Pulmonary artery endothelial cell (primary cell): ENCODE data around the gene ASCL2. TPM values are rescaled to one million over a fixed set of nuclear protein-coding genes. Genes with fewer than 3 reads are reported as not detected.

Experiments used
- DNase-seq: peaks from one replicate; pipeline ENCODE4 v3.0.0-alpha.2; 2011; ENCODE audit warnings: low read depth, low spot score
- total RNA-seq: library from RNA; depleted of rRNA; stranded (reverse); fragments of >200 nt; gene quantifications from 2 replicates; pipeline ENCODE4 v1.2.3, GENCODE V29; 2014

The ASCL2 gene
- total RNA-seq, 1 donor from 2014 or later, result not detected

DNA sequence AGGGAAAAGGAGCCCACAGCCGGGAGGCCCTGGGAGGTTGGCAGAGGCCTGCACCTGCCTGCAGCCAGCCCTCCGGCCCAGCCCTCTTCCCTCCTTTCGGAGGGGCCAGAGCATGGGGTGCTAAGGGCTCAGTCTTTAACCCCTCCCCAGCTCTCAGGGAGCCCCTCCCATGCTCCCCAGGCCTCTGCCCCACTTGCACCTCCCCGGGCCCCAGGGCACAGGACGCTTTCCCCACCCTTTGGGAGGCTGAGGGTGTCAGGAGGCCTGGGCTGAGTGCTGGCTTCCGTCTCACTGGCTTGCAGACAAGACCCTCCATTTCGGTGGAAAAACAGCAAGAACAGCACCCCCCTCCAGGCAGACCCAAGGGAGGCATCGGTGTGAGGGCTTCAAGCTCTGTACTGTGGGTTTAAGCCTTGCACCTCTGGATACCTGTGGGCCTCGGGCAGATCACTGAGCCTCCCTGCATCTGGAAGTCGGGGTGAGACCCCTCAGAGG is 7.3 kb downstream of the ASCL2 start:
- no peak for DNase-seq

GRCh38 chr11:2262301-2263070 is 7.9 kb downstream of the ASCL2 start:
- DNase-seq, result no peak

GRCh38 chr11:2261436-2262230 is 8.8 kb downstream of the ASCL2 start:
- no peak for DNase-seq

DNA sequence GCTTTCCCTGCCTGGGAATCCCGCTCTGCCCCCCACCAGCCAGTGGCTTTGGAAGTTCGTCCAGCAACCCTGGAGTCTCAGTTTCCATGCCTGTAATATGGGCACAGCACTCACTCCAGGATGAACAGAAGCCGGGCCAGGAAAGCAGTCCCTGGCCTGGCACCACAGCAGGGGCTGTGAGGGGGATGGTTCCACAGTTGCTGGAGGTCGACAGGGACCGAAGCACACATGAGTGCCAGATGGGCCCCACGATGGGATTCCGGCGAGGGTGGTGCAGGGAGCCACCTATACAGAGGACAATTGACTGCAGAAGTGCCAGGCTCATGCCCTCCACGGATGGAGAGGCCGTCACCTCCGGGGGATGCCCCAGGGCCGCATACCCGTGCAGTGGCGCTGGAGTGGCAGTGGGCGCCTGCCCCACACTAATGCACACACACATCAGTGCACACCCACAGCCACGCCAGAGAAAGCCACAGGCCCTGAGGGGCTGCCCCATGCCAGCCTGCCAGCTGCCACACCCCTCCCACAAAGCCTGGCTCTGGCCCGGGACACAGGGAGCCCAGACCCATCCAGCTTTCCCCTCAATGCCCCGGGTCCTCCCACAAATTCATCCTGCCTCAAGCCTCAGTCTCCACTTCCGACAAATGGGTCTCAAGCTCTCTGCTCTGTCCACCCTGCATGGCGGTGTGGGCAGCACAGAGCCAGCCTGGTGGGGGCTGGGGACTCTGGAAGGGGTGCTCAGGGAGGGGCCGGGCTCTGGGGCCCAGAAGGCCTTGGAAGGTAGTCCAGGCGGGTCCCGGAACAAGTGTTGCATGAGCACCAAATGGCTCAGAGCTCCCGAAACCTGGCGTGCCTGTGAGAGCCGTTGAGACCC is 9.7 kb downstream of the ASCL2 start:
- no peak for DNase-seq

DNA sequence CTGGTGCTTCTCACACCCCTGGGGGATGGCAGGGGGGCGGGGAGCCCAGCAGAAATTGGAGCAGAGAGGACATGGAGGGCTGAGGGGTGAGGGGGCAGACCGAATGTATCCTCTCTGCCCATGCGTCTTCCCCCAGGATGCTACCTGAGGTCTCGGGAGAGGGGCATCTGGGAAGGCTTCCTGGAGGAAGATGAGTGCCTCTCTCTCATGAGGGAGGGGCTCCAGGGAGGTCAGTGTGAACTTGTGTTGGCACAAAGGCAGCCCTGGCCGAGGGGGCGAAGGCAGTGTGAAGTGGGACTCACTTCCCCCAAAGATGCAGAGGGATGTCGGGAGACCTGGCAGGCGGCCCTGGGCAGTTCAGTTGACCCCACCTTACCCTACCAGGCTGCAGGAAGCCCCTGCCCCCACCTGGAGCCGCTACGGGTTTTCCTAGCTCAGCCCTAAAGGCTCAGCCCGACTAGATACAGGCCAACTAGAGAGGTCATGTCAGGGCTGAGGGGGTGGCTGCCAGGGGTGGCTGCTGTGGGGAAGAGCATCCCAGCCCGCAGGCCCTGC is 10.4 kb downstream of the ASCL2 start:
- no peak for DNase-seq

GRCh38 chr11:2259466-2259830 is 10.9 kb downstream of the ASCL2 start:
- no peak for DNase-seq

DNA sequence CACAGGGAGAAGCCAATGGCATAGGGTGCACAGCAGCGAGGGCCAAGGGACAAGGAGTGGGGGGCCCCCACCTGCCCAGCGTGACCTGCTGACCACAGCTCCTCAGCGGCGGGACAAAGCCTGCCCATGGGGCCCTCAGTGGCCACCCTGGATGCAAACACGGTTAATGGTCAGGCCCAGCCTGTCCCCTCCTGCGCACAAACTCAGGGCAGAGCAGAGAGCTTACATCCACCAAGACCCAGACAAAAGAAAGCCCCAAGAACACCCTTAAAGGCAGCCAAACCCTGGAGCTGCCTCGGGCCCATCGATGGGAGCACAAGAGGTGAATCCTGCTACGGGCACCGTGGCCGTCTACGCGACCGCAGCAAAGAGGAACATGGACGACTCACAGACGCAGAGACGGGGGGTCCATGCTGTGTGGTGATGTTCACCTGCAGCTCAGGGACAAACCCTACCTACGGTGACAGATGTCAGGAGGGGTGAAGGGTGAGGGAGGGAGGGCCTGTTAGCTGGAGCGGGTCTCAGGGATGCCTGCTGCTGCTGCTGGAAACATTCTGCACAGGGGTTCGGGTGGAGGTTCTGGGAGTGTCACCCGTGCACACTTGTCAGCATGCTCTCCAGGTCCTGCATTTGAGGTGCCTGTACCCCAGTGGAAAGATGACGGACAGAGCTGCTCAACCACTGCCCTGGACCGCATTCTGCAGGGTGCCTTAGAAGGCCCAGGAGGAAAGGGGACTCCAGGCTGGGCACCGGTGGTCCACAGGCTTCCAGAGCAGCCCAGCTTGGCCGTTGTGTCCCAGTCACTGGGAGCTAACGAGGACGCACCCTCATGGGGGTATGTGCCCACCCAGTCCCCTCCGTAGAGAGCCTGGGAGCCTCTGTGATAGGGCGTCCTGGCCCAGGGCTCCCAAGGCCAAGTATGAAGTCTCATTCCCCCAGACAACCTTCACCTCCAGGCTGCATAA is 11.6 kb downstream of the ASCL2 start:
- no peak for DNase-seq

DNA sequence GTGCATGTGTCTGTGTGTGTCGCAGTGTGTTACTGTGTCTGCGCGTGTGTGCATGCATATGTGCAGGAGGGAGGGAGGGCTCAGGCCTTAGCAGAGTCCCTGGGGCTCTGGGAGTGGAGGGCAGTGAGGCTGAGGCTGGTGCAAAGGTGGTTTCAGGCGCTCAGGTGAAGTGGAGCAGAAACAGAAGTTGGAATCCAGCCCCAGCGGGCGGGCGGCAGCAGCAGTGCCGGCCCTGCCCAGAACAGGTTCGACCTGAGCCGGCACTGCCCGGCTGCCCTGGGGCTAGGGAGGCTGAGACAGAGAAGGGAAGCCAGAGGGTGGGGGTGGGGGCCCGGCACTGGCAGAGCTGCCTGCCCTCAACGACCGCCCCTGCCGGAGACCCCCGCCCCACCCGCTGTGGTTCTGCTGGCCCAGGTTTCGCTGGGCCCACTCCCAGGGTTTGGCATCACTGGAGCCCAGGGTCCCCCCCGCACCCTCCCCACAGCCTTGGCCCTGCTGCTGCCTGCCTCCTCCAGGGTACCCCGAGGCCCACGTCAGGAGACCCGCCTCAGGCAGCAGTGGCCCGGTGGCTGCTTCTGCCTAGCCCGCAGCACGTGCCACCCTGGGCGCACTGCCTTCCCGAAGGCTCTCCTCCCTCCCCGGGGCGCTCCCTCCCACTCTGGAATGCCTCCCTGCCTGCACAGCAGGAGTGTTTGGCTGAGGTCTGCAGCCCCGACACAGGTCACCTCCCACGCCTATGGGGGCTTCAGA is 13.3 kb downstream of the ASCL2 start:
- DNase-seq, result no peak

DNA sequence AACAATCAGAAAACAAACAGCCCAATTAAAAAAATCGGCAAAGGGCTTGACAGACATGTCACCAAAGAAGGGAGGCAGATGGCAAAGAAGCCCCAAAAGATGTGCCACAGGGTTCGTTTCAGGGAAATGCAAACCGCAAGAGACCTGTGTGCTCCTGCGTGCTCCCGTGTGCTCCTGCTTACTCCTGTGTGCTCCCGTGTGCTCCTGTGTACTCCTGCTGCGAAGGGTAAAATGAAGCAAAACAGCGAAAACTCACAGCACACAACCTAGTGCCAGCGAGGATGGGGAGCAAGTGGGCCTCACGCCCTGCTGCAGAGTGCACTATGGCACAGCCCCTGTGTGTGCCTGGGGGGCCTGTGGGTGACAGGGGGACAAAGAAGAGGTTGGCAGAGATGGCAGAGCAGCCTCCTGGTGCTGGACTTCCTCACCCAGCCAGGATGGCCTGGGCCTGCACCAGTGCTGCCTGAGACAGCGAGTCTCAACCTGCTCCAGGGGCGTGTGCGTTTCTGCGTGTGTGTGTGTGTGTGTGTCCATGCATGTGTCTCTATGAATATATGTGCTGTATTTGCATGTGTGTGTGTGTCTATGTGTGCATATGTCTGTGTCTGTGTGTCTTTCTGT is 14.0 kb downstream of the ASCL2 start:
- DNase-seq, result no peak

GRCh38 chr11:2252018-2252417 is 18.4 kb downstream of the ASCL2 start:
- DNase-seq, result no peak

DNA sequence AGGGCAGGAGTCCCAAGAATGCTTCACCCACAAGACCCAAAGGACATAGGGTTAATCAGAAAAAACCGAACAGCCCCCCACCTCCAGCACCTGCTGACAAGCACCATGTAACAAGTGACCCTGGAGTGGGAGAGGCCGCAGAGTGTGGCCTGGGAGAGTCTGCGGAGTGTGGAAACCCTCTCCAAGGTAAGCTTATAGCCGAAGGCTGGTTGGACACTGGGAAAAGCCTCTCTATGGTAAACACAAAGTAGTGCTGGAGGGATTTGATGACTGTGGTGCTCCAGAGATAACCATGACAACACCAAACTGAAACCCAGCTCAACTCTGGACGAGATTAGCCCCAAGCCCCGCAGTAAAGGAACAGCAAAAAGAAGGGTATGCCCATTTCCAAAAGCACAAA is 19.2 kb downstream of the ASCL2 start:
- no peak for DNase-seq

DNA sequence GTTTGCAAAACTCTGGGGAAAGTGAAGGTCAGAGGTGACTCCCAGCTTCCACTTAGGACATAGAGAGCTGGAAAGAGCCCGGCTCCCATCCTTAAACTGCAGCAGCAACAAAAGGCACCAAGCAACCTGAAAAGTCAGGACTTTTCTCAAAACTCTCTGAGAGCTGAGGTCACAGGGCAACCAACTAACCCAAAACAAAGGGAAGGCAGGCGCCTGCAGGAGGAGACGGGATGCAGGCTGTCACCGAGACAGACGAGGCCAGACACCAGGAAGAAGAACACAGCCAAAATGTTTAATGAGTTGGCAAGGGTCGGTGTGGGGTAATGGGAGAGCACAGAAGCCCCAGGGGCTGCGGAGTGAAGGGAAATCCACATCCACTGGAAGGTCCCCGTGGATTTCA is 19.9 kb downstream of the ASCL2 start:
- no peak for DNase-seq

DNA sequence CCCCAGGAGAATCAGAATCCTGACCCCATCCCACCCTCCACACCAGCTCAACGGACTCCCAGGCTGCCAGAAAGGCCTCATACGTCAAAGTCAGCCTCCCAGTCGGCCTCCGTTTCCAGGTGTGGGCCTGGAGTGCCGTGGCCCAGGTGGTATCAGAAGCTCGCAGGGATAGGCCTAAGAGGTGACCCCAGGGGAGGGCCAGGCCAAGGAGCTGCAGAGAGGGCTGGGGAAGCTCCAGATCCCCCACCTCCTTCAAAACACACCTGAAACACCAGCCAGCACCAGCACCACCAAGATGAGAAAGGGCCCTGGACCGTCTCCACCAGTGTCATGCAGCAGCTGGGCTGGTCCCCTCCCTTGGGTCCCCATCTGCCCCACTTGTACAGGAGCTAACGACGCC is 20.3 kb downstream of the ASCL2 start:
- DNase-seq, result no peak

DNA sequence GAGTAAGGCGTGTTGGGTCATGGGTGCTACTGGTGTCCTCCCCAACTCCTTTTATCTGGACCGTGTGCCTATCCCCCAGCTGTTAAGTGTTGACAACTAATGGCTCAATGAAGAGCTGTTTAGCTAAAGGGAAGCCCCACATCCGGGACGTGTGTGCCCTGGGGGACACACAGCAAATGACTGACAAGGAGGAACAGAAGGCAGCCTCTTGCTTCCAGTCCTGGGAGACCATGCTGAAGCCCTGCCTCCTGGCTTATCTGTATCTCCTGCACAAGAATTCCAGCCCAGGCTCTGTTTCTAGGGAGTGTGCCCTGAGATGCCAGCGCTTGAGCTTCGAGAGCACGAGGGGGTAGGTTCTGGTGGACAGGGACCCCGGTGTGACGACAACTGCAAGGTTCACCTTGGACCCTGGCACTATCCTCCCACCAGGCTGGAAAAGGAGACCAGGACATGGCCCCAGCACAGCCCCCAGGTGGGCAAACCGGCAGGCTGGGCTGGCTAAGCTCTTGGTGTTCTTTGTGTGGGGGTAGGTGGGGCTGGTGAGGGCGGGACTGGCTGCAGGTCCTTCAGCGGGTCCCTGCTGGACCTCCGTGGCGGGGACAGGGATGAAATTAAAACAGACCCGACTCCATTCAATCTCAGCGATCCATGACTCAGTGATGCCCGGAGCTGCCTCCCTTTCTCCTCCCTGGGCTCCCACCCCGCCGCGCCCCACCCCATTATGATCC is 21.0 kb downstream of the ASCL2 start:
- no peak for DNase-seq

DNA sequence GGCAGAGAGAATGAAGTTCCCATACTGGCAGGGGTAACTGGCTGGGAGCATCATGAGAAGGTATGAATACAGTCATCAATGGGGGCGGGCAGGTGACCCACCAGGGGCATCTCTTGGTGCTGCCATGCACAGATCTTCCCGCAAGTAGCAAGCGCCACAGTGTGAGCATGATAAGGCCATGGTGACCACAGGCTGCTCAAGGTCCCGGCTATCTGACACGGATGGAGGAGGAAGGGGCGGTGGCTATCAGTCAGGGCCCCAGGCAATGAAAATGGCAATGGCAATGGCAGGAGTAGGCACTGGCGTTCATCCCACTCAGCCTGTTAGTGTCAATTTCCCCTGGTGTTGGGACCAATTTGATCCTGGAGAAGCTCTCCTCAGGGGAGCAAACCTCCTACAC is 21.6 kb downstream of the ASCL2 start:
- no peak for DNase-seq

GRCh38 chr11:2248242-2248641 is 22.1 kb downstream of the ASCL2 start:
- no peak for DNase-seq

GRCh38 chr11:2247496-2247895 is 22.9 kb downstream of the ASCL2 start:
- no peak for DNase-seq

DNA sequence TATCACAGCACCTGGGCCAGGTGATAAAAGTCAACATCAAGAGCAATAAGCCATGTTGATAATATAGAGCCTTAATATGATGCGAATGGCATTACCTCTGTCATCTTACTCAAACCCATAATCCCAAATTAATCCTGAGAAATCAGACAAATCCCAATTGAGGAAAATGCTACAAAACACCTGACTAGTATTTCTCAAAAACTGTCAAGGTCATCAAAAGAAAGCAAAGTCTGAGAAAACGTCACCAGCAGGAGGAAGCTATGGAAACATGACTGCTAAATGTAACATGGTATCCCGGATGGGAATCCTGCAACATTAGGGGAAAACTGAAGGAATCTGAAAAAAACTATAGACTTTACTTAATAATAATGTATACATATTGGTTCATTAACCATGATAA is 29.6 kb downstream of the ASCL2 start:
- no peak for DNase-seq
